NCI-H345 treated with DMSO at 0.1 percent for 48 hours (cell line): ENCODE measurements around the gene SIL1.

ENCODE experiments used
- DNase-seq: peaks from one replicate; lab custom pipeline; 2025; ENCODE audit not compliant: unreplicated experiment; lab: John Stamatoyannopoulos, UW

SIL1 gene

GRCh38 chr5:139146809-139147482 is 51.2 kb downstream of the SIL1 start:
- peak; percentile 56 for DNase-seq

GRCh38 chr5:139141446-139142204 is 56.5 kb downstream of the SIL1 start:
- DNase-seq, result no peak

- DNase-seq, result no peak
Measured at GRCh38 chr5:139140591-139141071, 57.5 kb downstream of the SIL1 start.

- DNase-seq, result peak; percentile 84
Measured at GRCh38 chr5:139138809-139139208, 59.4 kb downstream of the SIL1 start.

- DNase-seq, result no peak
Measured at GRCh38 chr5:139138109-139138508, 60.1 kb downstream of the SIL1 start.

GRCh38 chr5:139137697-139138096 is 60.5 kb downstream of the SIL1 start:
- peak; percentile 23 for DNase-seq

GRCh38 chr5:139134906-139135305 is 63.3 kb downstream of the SIL1 start:
- DNase-seq, result no peak

GRCh38 chr5:139133282-139133681 is 64.9 kb downstream of the SIL1 start:
- peak; percentile 91 for DNase-seq

- DNase-seq, result no peak
Measured at GRCh38 chr5:139132515-139132914, 65.7 kb downstream of the SIL1 start.

- no peak for DNase-seq
Measured at GRCh38 chr5:139131921-139132432, 66.2 kb downstream of the SIL1 start.

GRCh38 chr5:139131465-139131864 is 66.7 kb downstream of the SIL1 start:
- DNase-seq, result peak; percentile 61

- DNase-seq, result no peak
Measured at GRCh38 chr5:139131062-139131461, 67.1 kb downstream of the SIL1 start.

- no peak for DNase-seq
Measured at GRCh38 chr5:139130214-139130613, 68.0 kb downstream of the SIL1 start.

GRCh38 chr5:139126711-139127111 is 71.5 kb downstream of the SIL1 start:
- no peak for DNase-seq

- no peak for DNase-seq
Measured at GRCh38 chr5:139125991-139126390, 72.2 kb downstream of the SIL1 start.

GRCh38 chr5:139124774-139125520 is 73.2 kb downstream of the SIL1 start:
- no peak for DNase-seq

GRCh38 chr5:139121120-139121519 is 77.0 kb downstream of the SIL1 start:
- no peak for DNase-seq

GRCh38 chr5:139120521-139120920 is 77.6 kb downstream of the SIL1 start:
- no peak for DNase-seq

- DNase-seq, result no peak
Measured at GRCh38 chr5:139118804-139119203, 79.4 kb downstream of the SIL1 start.

- no peak for DNase-seq
Measured at GRCh38 chr5:139117342-139117884, 80.8 kb downstream of the SIL1 start.

- DNase-seq, result no peak
Measured at GRCh38 chr5:139116100-139116655, 82.0 kb downstream of the SIL1 start.
